ENCODE measurements around the gene PKNOX1. TPM values are rescaled to one million over a fixed set of nuclear protein-coding genes. Genes with fewer than 3 reads are reported as not detected.

PKNOX1 gene
- total and polyA plus RNA-seq, 9 of the 15 experiments (the other 6 are each of a cell fraction or from before 2014, with no cell fraction given) = 8.8 to 25.9 (median 13.2) TPM

GRCh38 chr21:42970946-42971653 lies 3.3 kb upstream of the PKNOX1 start (continued):
- no peak for TF ChIP-seq CGGBP1 (CRISPR knock-in tag; IDR thresholded peaks at IDR 0.05)
- TF ChIP-seq CUX1 (CRISPR knock-in tag; IDR thresholded peaks at IDR 0.05) = peak; percentile 60; the same call in 1 of the 2 replicates
- peak; percentile 86 for TF ChIP-seq ZNF41 (CRISPR knock-in tag; conservative IDR thresholded peaks at IDR 0.05)
- no peak for TF ChIP-seq SP2 (IDR thresholded peaks at IDR 0.05; ENCODE audit: extremely low read depth, low read depth, low read length, poor library complexity, severe bottlenecking)
- no peak for TF ChIP-seq USF1 (CRISPR knock-in tag; IDR thresholded peaks at IDR 0.05)
- no peak for TF ChIP-seq PATZ1 (CRISPR knock-in tag; IDR thresholded peaks at IDR 0.05; ENCODE audit: borderline replicate concordance)
- peak; percentile 75; the same call in 1 of the 2 replicates for TF ChIP-seq ZNF398 (CRISPR knock-in tag; IDR thresholded peaks at IDR 0.05)
- TF ChIP-seq DIDO1 (tag; IDR thresholded peaks at IDR 0.05; ENCODE audit: low read depth) = peak; percentile 77
- TF ChIP-seq ZNF717 (CRISPR knock-in tag; IDR thresholded peaks at IDR 0.05) = 0 out of 2 replicates have a peak, but pooled peaks have one; percentile 68
- TF ChIP-seq NR2C1 (IDR thresholded peaks at IDR 0.05) = no peak
- TF ChIP-seq NR2C1 (tag; IDR thresholded peaks at IDR 0.05) = peak; percentile 90
- no peak for TF ChIP-seq GTF3C2 (IDR thresholded peaks at IDR 0.05; ENCODE audit: borderline replicate concordance, extremely low read depth, insufficient read length)

Measured in K562 (cell line).